ENCODE data around the gene LSM5. TPM values are rescaled to one million over a fixed set of nuclear protein-coding genes. Genes with fewer than 3 reads are reported as not detected.

LSM5 gene
- total and polyA plus RNA-seq, 9 of the 15 experiments (the other 6 are each of a cell fraction or from before 2014, with no cell fraction given), result 36.3 to 620 (median 186) TPM

DNA sequence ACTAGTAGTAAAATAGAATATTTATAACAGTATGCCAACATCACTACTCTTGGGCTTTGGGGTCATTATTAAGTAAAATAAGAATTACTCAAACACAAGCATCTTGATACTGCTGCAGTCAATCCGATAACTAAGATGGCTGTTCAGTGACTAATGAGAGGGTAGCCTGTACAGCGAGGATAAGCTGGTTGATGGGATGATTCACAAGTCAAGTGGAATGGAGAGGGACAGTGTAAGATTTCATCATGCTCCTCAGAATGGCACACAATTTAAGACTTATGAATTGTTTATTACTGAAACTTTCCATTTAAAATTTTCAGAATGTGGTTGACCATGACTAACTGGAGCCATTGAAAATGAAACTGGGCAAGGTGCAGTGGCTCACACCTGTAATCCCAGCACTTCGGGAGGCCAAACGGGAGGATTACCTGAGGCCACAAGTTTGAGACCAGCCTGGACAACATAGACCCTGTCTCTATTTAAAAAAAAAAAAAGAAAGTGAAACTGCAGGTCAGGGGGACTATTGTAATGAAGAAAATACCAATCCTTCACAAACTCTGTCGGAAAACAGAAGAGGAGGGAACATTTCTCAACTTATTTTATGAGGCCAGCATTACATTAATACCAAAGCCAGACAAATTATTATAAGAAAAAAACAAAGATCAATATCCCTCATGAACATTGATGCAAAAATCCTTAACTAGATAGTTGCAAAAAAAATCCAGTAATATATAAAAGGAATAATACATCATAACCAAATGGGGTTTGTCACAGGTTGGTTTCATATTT, 16.3 kb upstream of the LSM5 start (continued):
- TF ChIP-seq, protein P1, sequence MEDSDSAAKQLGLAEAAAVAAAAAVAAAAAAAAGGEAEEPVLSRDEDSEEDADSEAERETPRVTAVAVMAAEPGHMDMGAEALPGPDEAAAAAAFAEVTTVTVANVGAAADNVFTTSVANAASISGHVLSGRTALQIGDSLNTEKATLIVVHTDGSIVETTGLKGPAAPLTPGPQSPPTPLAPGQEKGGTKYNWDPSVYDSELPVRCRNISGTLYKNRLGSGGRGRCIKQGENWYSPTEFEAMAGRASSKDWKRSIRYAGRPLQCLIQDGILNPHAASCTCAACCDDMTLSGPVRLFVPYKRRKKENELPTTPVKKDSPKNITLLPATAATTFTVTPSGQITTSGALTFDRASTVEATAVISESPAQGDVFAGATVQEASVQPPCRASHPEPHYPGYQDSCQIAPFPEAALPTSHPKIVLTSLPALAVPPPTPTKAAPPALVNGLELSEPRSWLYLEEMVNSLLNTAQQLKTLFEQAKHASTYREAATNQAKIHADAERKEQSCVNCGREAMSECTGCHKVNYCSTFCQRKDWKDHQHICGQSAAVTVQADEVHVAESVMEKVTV (CRISPR knock-in tag; IDR thresholded peaks at IDR 0.05), result peak; percentile 34; the same call in 1 of the 2 replicates
- TF ChIP-seq BRCA1 (IDR thresholded peaks at IDR 0.05) (no peak), BRCA1 (CRISPR knock-in tag; IDR thresholded peaks at IDR 0.05) (no peak), RB1 (IDR thresholded peaks at IDR 0.05; ENCODE audit: low read depth) (no peak), KHSRP (IDR thresholded peaks at IDR 0.05) (peak; percentile 22; the same call in 1 of the 2 replicates), BRD4 (IDR thresholded peaks at IDR 0.05) (peak; percentile 93), SREBF2 (CRISPR knock-in tag; IDR thresholded peaks at IDR 0.05) (no peak), SMC3 (conservative IDR thresholded peaks at IDR 0.05; ENCODE audit: insufficient read depth, low read depth, low read length) (no peak), HLTF (IDR thresholded peaks at IDR 0.05) (no peak), EP300 (IDR thresholded peaks at IDR 0.05; ENCODE audit: low read length) (peak; percentile 95)
- TF ChIP-seq, protein P2, sequence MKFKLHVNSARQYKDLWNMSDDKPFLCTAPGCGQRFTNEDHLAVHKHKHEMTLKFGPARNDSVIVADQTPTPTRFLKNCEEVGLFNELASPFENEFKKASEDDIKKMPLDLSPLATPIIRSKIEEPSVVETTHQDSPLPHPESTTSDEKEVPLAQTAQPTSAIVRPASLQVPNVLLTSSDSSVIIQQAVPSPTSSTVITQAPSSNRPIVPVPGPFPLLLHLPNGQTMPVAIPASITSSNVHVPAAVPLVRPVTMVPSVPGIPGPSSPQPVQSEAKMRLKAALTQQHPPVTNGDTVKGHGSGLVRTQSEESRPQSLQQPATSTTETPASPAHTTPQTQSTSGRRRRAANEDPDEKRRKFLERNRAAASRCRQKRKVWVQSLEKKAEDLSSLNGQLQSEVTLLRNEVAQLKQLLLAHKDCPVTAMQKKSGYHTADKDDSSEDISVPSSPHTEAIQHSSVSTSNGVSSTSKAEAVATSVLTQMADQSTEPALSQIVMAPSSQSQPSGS (CRISPR knock-in tag; IDR thresholded peaks at IDR 0.05), result no peak
- TF ChIP-seq, protein P3, sequence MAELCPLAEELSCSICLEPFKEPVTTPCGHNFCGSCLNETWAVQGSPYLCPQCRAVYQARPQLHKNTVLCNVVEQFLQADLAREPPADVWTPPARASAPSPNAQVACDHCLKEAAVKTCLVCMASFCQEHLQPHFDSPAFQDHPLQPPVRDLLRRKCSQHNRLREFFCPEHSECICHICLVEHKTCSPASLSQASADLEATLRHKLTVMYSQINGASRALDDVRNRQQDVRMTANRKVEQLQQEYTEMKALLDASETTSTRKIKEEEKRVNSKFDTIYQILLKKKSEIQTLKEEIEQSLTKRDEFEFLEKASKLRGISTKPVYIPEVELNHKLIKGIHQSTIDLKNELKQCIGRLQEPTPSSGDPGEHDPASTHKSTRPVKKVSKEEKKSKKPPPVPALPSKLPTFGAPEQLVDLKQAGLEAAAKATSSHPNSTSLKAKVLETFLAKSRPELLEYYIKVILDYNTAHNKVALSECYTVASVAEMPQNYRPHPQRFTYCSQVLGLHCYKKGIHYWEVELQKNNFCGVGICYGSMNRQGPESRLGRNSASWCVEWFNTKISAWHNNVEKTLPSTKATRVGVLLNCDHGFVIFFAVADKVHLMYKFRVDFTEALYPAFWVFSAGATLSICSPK (IDR thresholded peaks at IDR 0.05; ENCODE audit: borderline replicate concordance), result no peak
- TF ChIP-seq, protein P4, sequence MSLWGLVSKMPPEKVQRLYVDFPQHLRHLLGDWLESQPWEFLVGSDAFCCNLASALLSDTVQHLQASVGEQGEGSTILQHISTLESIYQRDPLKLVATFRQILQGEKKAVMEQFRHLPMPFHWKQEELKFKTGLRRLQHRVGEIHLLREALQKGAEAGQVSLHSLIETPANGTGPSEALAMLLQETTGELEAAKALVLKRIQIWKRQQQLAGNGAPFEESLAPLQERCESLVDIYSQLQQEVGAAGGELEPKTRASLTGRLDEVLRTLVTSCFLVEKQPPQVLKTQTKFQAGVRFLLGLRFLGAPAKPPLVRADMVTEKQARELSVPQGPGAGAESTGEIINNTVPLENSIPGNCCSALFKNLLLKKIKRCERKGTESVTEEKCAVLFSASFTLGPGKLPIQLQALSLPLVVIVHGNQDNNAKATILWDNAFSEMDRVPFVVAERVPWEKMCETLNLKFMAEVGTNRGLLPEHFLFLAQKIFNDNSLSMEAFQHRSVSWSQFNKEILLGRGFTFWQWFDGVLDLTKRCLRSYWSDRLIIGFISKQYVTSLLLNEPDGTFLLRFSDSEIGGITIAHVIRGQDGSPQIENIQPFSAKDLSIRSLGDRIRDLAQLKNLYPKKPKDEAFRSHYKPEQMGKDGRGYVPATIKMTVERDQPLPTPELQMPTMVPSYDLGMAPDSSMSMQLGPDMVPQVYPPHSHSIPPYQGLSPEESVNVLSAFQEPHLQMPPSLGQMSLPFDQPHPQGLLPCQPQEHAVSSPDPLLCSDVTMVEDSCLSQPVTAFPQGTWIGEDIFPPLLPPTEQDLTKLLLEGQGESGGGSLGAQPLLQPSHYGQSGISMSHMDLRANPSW (CRISPR knock-in tag; IDR thresholded peaks at IDR 0.05), result no peak
- TF ChIP-seq, protein P5, sequence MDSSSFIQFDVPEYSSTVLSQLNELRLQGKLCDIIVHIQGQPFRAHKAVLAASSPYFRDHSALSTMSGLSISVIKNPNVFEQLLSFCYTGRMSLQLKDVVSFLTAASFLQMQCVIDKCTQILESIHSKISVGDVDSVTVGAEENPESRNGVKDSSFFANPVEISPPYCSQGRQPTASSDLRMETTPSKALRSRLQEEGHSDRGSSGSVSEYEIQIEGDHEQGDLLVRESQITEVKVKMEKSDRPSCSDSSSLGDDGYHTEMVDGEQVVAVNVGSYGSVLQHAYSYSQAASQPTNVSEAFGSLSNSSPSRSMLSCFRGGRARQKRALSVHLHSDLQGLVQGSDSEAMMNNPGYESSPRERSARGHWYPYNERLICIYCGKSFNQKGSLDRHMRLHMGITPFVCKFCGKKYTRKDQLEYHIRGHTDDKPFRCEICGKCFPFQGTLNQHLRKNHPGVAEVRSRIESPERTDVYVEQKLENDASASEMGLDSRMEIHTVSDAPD (CRISPR knock-in tag; IDR thresholded peaks at IDR 0.05), result no peak
- TF ChIP-seq, protein P6, sequence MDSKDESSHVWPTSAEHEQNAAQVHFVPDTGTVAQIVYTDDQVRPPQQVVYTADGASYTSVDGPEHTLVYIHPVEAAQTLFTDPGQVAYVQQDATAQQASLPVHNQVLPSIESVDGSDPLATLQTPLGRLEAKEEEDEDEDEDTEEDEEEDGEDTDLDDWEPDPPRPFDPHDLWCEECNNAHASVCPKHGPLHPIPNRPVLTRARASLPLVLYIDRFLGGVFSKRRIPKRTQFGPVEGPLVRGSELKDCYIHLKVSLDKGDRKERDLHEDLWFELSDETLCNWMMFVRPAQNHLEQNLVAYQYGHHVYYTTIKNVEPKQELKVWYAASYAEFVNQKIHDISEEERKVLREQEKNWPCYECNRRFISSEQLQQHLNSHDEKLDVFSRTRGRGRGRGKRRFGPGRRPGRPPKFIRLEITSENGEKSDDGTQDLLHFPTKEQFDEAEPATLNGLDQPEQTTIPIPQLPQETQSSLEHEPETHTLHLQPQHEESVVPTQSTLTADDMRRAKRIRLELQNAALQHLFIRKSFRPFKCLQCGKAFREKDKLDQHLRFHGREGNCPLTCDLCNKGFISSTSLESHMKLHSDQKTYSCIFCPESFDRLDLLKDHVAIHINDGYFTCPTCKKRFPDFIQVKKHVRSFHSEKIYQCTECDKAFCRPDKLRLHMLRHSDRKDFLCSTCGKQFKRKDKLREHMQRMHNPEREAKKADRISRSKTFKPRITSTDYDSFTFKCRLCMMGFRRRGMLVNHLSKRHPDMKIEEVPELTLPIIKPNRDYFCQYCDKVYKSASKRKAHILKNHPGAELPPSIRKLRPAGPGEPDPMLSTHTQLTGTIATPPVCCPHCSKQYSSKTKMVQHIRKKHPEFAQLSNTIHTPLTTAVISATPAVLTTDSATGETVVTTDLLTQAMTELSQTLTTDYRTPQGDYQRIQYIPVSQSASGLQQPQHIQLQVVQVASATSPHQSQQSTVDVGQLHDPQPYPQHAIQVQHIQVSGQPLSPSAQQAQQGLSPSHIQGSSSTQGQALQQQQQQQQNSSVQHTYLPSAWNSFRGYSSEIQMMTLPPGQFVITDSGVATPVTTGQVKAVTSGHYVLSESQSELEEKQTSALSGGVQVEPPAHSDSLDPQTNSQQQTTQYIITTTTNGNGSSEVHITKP (IDR thresholded peaks at IDR 0.05; ENCODE audit: partially characterized antibody), result no peak

Measured in K562 (cell line).